Ishikawa (cell line): Measurements from ENCODE around the gene MATN1.

ENCODE experiments used
- CEBPB ChIP-seq: IDR thresholded peaks from 2 replicates; pipeline ENCODE4 v1.6.1; 2012
- FOXM1 ChIP-seq: IDR thresholded peaks from 2 replicates; pipeline ENCODE4 v1.6.1; 2012; ENCODE audit warnings: low read depth, borderline replicate concordance
- NFIC ChIP-seq: IDR thresholded peaks from 2 replicates; pipeline ENCODE4 v1.6.1; 2012
- RAD21 ChIP-seq: IDR thresholded peaks from 2 replicates; pipeline ENCODE4 v1.6.1; 2012; ENCODE audit warnings: low read depth
- TEAD4 ChIP-seq: IDR thresholded peaks from 2 replicates; pipeline ENCODE4 v1.6.1; 2012
- USF1 ChIP-seq: IDR thresholded peaks from 2 replicates; pipeline ENCODE4 v1.6.1; 2012
- TF ChIP-seq, protein P1 (sequence below): IDR thresholded peaks from 2 replicates; pipeline ENCODE4 v1.6.1; 2012; ENCODE audit warnings: low read depth, mild to moderate bottlenecking

DNA sequence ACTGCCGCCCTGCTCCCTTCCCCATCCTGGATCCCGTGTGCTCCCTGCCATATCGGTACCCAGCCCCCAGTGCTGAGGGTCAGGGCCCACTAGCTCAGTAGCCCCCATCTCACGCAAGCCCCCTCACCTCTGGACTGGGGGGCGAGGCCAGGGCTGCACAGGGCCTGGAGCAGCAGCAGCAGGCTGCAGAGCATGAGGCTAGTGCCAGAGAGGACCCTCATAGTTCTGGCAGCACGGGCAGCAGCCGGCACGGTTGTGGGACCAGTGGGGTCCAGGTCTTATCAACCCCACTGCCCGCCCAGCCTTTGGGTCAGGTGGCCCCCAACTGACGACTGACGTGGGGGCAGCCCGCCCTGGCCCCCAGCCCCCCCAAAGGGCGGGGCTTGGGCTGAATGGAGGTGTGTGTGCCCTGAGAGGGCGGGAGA is at the start of gene MATN1:
- no peak for TF ChIP-seq FOXM1
- TF ChIP-seq RAD21, result no peak
- TF ChIP-seq USF1, result no peak
- no peak for TF ChIP-seq TEAD4
- no peak for TF ChIP-seq NFIC
- no peak for TF ChIP-seq CEBPB
- TF ChIP-seq, protein P1, sequence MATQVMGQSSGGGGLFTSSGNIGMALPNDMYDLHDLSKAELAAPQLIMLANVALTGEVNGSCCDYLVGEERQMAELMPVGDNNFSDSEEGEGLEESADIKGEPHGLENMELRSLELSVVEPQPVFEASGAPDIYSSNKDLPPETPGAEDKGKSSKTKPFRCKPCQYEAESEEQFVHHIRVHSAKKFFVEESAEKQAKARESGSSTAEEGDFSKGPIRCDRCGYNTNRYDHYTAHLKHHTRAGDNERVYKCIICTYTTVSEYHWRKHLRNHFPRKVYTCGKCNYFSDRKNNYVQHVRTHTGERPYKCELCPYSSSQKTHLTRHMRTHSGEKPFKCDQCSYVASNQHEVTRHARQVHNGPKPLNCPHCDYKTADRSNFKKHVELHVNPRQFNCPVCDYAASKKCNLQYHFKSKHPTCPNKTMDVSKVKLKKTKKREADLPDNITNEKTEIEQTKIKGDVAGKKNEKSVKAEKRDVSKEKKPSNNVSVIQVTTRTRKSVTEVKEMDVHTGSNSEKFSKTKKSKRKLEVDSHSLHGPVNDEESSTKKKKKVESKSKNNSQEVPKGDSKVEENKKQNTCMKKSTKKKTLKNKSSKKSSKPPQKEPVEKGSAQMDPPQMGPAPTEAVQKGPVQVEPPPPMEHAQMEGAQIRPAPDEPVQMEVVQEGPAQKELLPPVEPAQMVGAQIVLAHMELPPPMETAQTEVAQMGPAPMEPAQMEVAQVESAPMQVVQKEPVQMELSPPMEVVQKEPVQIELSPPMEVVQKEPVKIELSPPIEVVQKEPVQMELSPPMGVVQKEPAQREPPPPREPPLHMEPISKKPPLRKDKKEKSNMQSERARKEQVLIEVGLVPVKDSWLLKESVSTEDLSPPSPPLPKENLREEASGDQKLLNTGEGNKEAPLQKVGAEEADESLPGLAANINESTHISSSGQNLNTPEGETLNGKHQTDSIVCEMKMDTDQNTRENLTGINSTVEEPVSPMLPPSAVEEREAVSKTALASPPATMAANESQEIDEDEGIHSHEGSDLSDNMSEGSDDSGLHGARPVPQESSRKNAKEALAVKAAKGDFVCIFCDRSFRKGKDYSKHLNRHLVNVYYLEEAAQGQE, result no peak
